B cell (primary cell): ENCODE data around the gene FRMD4A. TPM values are rescaled to one million over a fixed set of nuclear protein-coding genes. Genes with fewer than 3 reads are reported as not detected.

Experiments
- ATAC-seq: fragments of 200-7000 bp; cut with Tn5 transposase; one replicate; pipeline ENCODE4 v1.10.0; 2021; ENCODE audit warnings: low read depth, mild to moderate bottlenecking, moderate number of reproducible peaks, moderate library complexity
- CTCF ChIA-PET: fragments of 350-600 bp; sonication (Branson Sonifier 250); formaldehyde crosslinking; loops from one replicate; lab custom pipeline; 2021; ENCODE audit warnings: antibody characterized with exemption, inconsistent platforms; lab: Charles Lee
- POLR2A ChIA-PET: fragments of 350-600 bp; sonication (Branson Sonifier 250); formaldehyde crosslinking; loops from one replicate; lab custom pipeline; 2021; ENCODE audit warnings: antibody characterized with exemption; lab: Charles Lee
- DNase-seq: peaks from one replicate; pipeline ENCODE4 v3.0.0; 2013
- H2AFZ ChIP-seq: 2 replicates; pipeline ENCODE4 v1.6.1; 2012; ENCODE audit warnings: mild to moderate bottlenecking, low read depth, low read length; ENCODE audit not compliant: insufficient read depth, poor library complexity, severe bottlenecking
- H3K27ac ChIP-seq, 2 donors: 1 replicate in 1 of 2; 2 replicates in 1 of 2; pipeline ENCODE4 v1.5.1; 2012 to 2013; ENCODE audit warnings: low read length in 2 of 2, mild to moderate bottlenecking in 2 of 2, moderate library complexity in 1 of 2
- H3K27me3 ChIP-seq, 4 experiments: fragments of 200-600 bp in 1 of 4; sonication (generic) in 1 of 4; replicated peaks in 1 of 4; 1 replicate in 2 of 4; 2 replicates in 2 of 4; pipeline versions ENCODE4 v1.6.1 to v1.7.0; 2013 to 2016; ENCODE audit warnings: low read length in 3 of 4, mild to moderate bottlenecking in 2 of 4, mixed read lengths in 1 of 4, moderate library complexity in 1 of 4; ENCODE audit not compliant: insufficient read depth in 4 of 4, control insufficient read depth in 3 of 4; ENCODE audit errors: control extremely low read depth in 1 of 4
- H3K36me3 ChIP-seq, 2 experiments: replicated peaks in 1 of 2; 1 replicate in 1 of 2; 2 replicates in 1 of 2; pipeline versions ENCODE4 v1.6.1 to v1.7.1; 2013; ENCODE audit warnings: low read length in 1 of 2; ENCODE audit not compliant: insufficient read depth in 2 of 2, control insufficient read depth in 1 of 2; ENCODE audit errors: control extremely low read depth in 1 of 2, extremely low read depth in 1 of 2
- H3K4me1 ChIP-seq, 2 donors: fragments of 200-600 bp in 1 of 2; sonication (generic) in 1 of 2; 1 replicate in 1 of 2; 2 replicates in 1 of 2; pipeline versions ENCODE4 v1.5.1 to v1.6.1; 2013 to 2017; ENCODE audit warnings: low read length in 2 of 2; ENCODE audit not compliant: control insufficient read depth in 2 of 2, insufficient read depth in 2 of 2
- H3K4me2 ChIP-seq: replicated peaks from 2 replicates; pipeline ENCODE3; 2012; ENCODE audit warnings: mild to moderate bottlenecking, low read depth, low read length; ENCODE audit not compliant: poor library complexity, severe bottlenecking
- H3K4me3 ChIP-seq, 5 experiments: fragments of 200-600 bp in 1 of 5; sonication (generic) in 1 of 5; 1 replicate in 3 of 5; 2 replicates in 2 of 5; pipeline versions ENCODE4 v1.5.1 to v1.7.0; 2011 to 2016; ENCODE audit warnings: low read length in 4 of 5, mild to moderate bottlenecking in 4 of 5, low read depth in 2 of 5, control low read depth in 1 of 5, moderate library complexity in 1 of 5; ENCODE audit not compliant: insufficient read depth in 1 of 5; ENCODE audit errors: control extremely low read depth in 1 of 5, extremely low read depth in 1 of 5
- H3K79me2 ChIP-seq: fragments of 200-600 bp; sonication (generic); one replicate; pipeline ENCODE4 v1.6.0; 2016; ENCODE audit warnings: low read length; ENCODE audit not compliant: control insufficient read depth, insufficient read depth
- H3K9ac ChIP-seq: fragments of 200-600 bp; sonication (generic); 2 replicates; pipeline ENCODE4 v1.6.1; 2017; ENCODE audit warnings: mild to moderate bottlenecking, low read length, moderate library complexity
- H3K9me3 ChIP-seq, 3 donors: one replicate each; pipeline versions ENCODE4 v1.6.1 to v1.7.1; 2013; ENCODE audit warnings: low read length in 2 of 3; ENCODE audit not compliant: control insufficient read depth in 2 of 3, insufficient read depth in 1 of 3; ENCODE audit errors: control extremely low read depth in 1 of 3
- H4K20me1 ChIP-seq: 2 replicates; pipeline ENCODE4 v1.6.0; 2012; ENCODE audit warnings: mild to moderate bottlenecking, low read length; ENCODE audit not compliant: insufficient read depth, control insufficient read depth, poor library complexity, severe bottlenecking
- H3K27ac Mint-ChIP-seq: one replicate; pipeline ENCODE4 v1.8.0; 2021; ENCODE audit warnings: mixed read lengths
- H3K27me3 Mint-ChIP-seq: one replicate; pipeline ENCODE4 v1.8.0; 2021; ENCODE audit warnings: mixed read lengths
- H3K4me1 Mint-ChIP-seq: one replicate; pipeline ENCODE4 v1.8.0; 2021; ENCODE audit warnings: mixed read lengths
- H3K4me3 Mint-ChIP-seq: one replicate; pipeline ENCODE4 v1.8.0; 2021; ENCODE audit warnings: mixed read lengths
- H3K9me3 Mint-ChIP-seq: one replicate; pipeline ENCODE4 v1.8.0; 2022; ENCODE audit warnings: mixed read lengths; ENCODE audit not compliant: insufficient read depth
- EZH2 ChIP-seq: IDR thresholded peaks from 2 replicates; pipeline ENCODE4 v1.6.1; 2012; ENCODE audit warnings: borderline replicate concordance, low read depth, mild to moderate bottlenecking, moderate library complexity, low read length; ENCODE audit not compliant: insufficient read depth, poor library complexity, severe bottlenecking
- WGBS: methylation state at CpG from one replicate; pipeline ENCODE4 v1.1.5; 2013; ENCODE audit warnings: missing lambda C conversion rate; ENCODE audit not compliant: insufficient coverage; 5-methylcytosine and 5-hydroxymethylcytosine counted together
- intact Hi-C: fragments of 100-400 bp; cut with micrococcal nuclease; formaldehyde crosslinking; loops from one replicate; pipeline ENCODE4 v1.10.0; 2022
- polyA plus RNA-seq: library from polyadenylated mRNA; depleted of rRNA; stranded (reverse); fragments of >200 nt; gene quantifications from 2 replicates; pipeline ENCODE4 v1.2.3, GENCODE V29; 2012
- total RNA-seq, 2 donors: library from RNA; stranded (reverse); fragments of 120-200 nt in 1 of 2; gene quantifications; 1 replicate in 1 of 2; 2 replicates in 1 of 2; pipeline versions ENCODE4 v1.2.3 to v1.2.4, GENCODE V29; 2013 to 2022
- TF ChIP-seq, protein P1 (sequence below): fragments of 200-600 bp; IDR thresholded peaks from one replicate; pipeline ENCODE4 v1.8.0; 2022; ENCODE audit warnings: antibody characterized with exemption, mild to moderate bottlenecking

Gene FRMD4A
- total and polyA plus RNA-seq, 2 donors (not counting 1 experiment from before 2014, with no cell fraction given), result 0.76 to 3.4 TPM

DNA sequence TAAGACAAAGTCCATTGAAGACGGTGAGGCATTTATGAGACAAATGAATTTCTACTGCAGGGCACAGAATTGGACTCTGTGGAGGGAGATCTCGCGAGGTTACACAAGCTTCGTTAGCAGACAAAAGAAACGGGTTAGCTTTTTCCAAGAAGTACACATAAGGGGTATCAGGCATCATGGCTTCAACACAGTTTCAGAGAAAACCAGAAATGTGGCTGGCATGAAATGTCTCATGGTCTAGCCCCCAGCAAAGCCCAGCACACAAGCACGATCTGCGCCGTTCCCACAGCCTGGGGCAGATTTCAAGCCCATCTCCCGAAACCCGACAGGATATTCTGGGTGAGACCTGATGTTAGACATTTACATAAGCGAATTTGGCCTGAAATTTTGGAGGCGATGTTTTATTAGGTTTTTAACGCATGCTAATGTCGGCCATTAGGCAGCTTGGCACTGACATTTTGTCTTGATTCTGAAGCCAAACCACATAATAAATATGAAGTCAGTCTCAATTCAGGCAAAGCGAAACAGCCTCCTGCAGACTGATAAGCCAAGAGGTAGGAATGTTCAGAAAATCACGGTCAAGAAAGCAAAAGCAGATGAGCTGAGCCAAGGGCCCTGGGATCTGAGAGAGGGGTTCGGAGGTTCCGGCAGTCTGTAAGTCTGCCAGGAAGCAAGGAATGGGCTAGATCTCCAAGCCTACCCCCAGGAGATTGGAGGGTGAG, 503.5 kb downstream of the FRMD4A start:
- no peak for TF ChIP-seq EZH2
- TF ChIP-seq, protein P1, sequence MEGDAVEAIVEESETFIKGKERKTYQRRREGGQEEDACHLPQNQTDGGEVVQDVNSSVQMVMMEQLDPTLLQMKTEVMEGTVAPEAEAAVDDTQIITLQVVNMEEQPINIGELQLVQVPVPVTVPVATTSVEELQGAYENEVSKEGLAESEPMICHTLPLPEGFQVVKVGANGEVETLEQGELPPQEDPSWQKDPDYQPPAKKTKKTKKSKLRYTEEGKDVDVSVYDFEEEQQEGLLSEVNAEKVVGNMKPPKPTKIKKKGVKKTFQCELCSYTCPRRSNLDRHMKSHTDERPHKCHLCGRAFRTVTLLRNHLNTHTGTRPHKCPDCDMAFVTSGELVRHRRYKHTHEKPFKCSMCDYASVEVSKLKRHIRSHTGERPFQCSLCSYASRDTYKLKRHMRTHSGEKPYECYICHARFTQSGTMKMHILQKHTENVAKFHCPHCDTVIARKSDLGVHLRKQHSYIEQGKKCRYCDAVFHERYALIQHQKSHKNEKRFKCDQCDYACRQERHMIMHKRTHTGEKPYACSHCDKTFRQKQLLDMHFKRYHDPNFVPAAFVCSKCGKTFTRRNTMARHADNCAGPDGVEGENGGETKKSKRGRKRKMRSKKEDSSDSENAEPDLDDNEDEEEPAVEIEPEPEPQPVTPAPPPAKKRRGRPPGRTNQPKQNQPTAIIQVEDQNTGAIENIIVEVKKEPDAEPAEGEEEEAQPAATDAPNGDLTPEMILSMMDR, result no peak

DNA sequence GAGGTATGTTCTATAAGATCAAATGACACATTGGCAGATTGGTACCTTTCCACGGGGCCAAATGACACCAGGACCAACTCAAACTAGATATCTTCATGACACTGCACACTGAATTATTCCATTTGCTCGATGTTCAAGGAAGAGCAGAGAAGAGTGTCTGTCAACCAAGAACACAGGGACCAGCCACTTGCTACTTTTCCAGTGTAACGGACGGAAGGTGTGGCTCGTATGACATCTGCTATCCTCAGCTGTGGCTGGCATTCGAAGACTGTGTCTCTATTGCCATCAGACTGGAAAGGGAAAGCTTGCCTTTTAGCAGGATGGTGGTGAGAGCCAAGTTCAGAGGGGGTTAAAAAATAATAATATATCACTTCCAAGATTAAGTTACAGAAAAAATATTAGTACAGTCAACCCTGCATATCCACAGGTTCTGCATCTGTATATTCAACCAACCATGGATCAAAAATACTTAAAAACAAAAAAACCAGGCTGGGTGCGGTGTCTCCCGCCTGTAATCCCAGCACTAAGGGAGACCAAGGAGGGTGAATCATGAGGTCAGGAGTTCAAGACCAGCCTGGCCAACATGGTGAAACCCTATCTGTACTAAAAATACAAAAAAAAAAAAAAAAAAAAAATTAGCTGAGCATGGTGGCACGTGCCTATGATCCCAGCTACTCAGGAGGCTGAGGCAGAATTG, 506.9 kb downstream of the FRMD4A start:
- POLR2A ChIA-PET, result interaction anchor here (0.7 kb wide), 1 partner anchor 35 kb away, joined by 4 read pairs; no protein-coding TSS in a partner anchor
- H4K20me1 ChIP-seq, result no peaks in the 10 kb centered on the region
- H3K36me3 ChIP-seq, result no peaks in the 10 kb centered on the region
- WGBS, result 93% methylated on average over 6 of the region's 9 CpGs
- intact Hi-C loops, result no loop called here
- H3K27me3 Mint-ChIP-seq, result peaks cover 27% of the 10 kb centered on the region
- no peak overlapping the region for H3K4me3 ChIP-seq
- H3K4me1 ChIP-seq, result peaks cover 0 to 18% of the 10 kb centered on the region in 2 donors
- H3K9ac ChIP-seq, result no peak overlapping the region
- TF ChIP-seq EZH2, result no peak
- TF ChIP-seq, protein P1, result no peak
- ATAC-seq, result no peak
- H3K27ac Mint-ChIP-seq, result no peak overlapping the region
- CTCF ChIA-PET, result interaction anchor here (0.6 to 0.9 kb wide), 2 partner anchors 27 to 141 kb away, joined by 3 to 4 read pairs; no protein-coding TSS in a partner anchor
- H3K4me1 Mint-ChIP-seq, result peaks cover 6% of the 10 kb centered on the region
- H3K9me3 Mint-ChIP-seq, result no peaks in the 10 kb centered on the region
- peaks cover 0 to 18% (median 2%) of the 10 kb centered on the region in 3 donors for H3K9me3 ChIP-seq
- no peaks in the 10 kb centered on the region for H3K79me2 ChIP-seq
- no peak overlapping the region for H3K4me3 Mint-ChIP-seq
- H3K27ac ChIP-seq, result no peak overlapping the region
- H3K4me2 ChIP-seq, result no peak overlapping the region
- peaks cover 0 to 30% (median 4%) of the 10 kb centered on the region in 4 experiments for H3K27me3 ChIP-seq
- no peak overlapping the region for H2AFZ ChIP-seq
- DNase-seq, result no peak

More for the DNA sequence above, 503.5 kb downstream of the FRMD4A start:
- Histone ChIP-seq H4K20me1 (no peaks in the 10 kb centered on the region), H2AFZ (no peak overlapping the region), H3K36me3 (no peaks in the 10 kb centered on the region), H3K79me2 (no peaks in the 10 kb centered on the region), H3K27ac (no peak overlapping the region), H3K4me3 (no peak overlapping the region), H3K27me3 (peaks cover 0 to 8% (median 0%) of the 10 kb centered on the region in 4 experiments), H3K4me1 (peaks cover 12 to 13% of the 10 kb centered on the region in 2 donors), H3K4me2 (no peak overlapping the region), H3K9me3 (no peaks in the 10 kb centered on the region), H3K9ac (no peak overlapping the region)
- 93% methylated on average over 14 of the region's 18 CpGs for WGBS
- DNase-seq (no peak), ATAC-seq (no peak)
- no peak overlapping the region for H3K27ac Mint-ChIP-seq
- peaks cover 17% of the 10 kb centered on the region for H3K4me1 Mint-ChIP-seq
- POLR2A ChIA-PET, result no interaction called here
- no peak overlapping the region for H3K4me3 Mint-ChIP-seq
- intact Hi-C loops, result no loop called here
- peaks cover 9% of the 10 kb centered on the region for H3K27me3 Mint-ChIP-seq
- H3K9me3 Mint-ChIP-seq, result no peaks in the 10 kb centered on the region
- CTCF ChIA-PET, result no interaction called here
